Neural progenitor cell (in vitro differentiated cells): ENCODE results near the gene FARP1.

Source experiments
- EZH2 ChIP-seq: fragments of 200-600 bp; sonication (generic); IDR thresholded peaks from 2 replicates; pipeline ENCODE4 v1.6.1; 2017; ENCODE audit warnings: antibody characterized with exemption, mild to moderate bottlenecking, moderate library complexity
- TF ChIP-seq, protein P1 (sequence below): fragments of 200-600 bp; sonication (generic); IDR thresholded peaks from 2 replicates; pipeline ENCODE4 v1.5.1; 2017; ENCODE audit warnings: antibody characterized with exemption, mild to moderate bottlenecking

DNA sequence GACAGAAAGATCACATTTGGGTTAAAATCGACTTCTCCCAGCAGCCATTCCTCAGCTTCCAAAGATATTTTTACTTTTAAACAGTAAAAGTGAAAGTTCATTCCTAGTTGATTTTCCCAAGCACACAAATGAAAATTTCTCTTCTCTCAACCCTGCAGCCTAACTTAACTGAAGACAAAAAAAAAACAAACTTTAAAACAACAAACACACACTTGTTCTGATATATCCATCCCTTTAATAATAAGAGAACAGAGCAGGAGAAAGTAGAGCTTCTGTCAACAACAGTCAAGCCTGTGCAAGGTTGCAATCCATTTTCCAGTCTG lies 361.1 kb downstream of the FARP1 start:
- TF ChIP-seq, protein P1, sequence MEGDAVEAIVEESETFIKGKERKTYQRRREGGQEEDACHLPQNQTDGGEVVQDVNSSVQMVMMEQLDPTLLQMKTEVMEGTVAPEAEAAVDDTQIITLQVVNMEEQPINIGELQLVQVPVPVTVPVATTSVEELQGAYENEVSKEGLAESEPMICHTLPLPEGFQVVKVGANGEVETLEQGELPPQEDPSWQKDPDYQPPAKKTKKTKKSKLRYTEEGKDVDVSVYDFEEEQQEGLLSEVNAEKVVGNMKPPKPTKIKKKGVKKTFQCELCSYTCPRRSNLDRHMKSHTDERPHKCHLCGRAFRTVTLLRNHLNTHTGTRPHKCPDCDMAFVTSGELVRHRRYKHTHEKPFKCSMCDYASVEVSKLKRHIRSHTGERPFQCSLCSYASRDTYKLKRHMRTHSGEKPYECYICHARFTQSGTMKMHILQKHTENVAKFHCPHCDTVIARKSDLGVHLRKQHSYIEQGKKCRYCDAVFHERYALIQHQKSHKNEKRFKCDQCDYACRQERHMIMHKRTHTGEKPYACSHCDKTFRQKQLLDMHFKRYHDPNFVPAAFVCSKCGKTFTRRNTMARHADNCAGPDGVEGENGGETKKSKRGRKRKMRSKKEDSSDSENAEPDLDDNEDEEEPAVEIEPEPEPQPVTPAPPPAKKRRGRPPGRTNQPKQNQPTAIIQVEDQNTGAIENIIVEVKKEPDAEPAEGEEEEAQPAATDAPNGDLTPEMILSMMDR, result no peak
- no peak for TF ChIP-seq EZH2
